Skeletal muscle tissue (tissue), 4 donors: ENCODE data around the gene NIPA2. TPM values are rescaled to one million over a fixed set of nuclear protein-coding genes. Genes with fewer than 3 reads are reported as not detected.
"Not testable (repeated sequence)": the region's sequence is repeated elsewhere in the genome, so short reads cannot be mapped to it uniquely, and the experiment has no call there.

ENCODE experiments used
- H3K27ac ChIP-seq: one replicate; pipeline ENCODE4 v1.7.0; 2013; ENCODE audit warnings: mild to moderate bottlenecking, low read depth, low read length, inconsistent platforms
- H3K27me3 ChIP-seq, 3 donors: one replicate each; pipeline ENCODE4 v1.7.0; 2013; ENCODE audit warnings: low read length in 3 of 3; ENCODE audit not compliant: control insufficient read depth in 3 of 3, insufficient read depth in 3 of 3
- H3K36me3 ChIP-seq, 3 donors: one replicate each; pipeline ENCODE4 v1.7.0; 2013; ENCODE audit warnings: low read length in 3 of 3; ENCODE audit not compliant: control insufficient read depth in 3 of 3, insufficient read depth in 3 of 3
- H3K4me1 ChIP-seq, 3 donors: one replicate each; pipeline ENCODE4 v1.7.0; 2013; ENCODE audit warnings: low read length in 3 of 3, mild to moderate bottlenecking in 3 of 3; ENCODE audit not compliant: control insufficient read depth in 3 of 3, insufficient read depth in 3 of 3
- H3K4me3 ChIP-seq, 3 donors: one replicate each; pipeline ENCODE4 v1.7.0; 2013; ENCODE audit warnings: low read length in 3 of 3
- H3K9ac ChIP-seq, 3 donors: one replicate each; pipeline ENCODE4 v1.7.0; 2013; ENCODE audit warnings: low read length in 3 of 3, mild to moderate bottlenecking in 3 of 3, moderate library complexity in 2 of 3, low read depth in 1 of 3
- H3K9me3 ChIP-seq, 3 donors: one replicate each; pipeline ENCODE4 v1.7.0; 2013; ENCODE audit warnings: low read length in 3 of 3; ENCODE audit not compliant: control insufficient read depth in 3 of 3
- total RNA-seq: library from RNA; depleted of rRNA; stranded (reverse); fragments of >200 nt; gene quantifications from one replicate; pipeline ENCODE4 v1.2.3, GENCODE V29; 2014
- donor health status: Osteomylitis.

The NIPA2 gene
- 32.4 TPM for total RNA-seq

GRCh38 chr15:22838292-22839042 is at the start of gene NIPA2:
Gene NIPA2 (plus strand): TSS chr15:22838666. CDS start chr15:22851732, 13,066 bp downstream.
- H3K4me1 ChIP-seq = peaks cover 7 to 13% (median 10%) of the 10 kb centered on the region in 3 donors
- no peaks in the 10 kb centered on the region for H3K9me3 ChIP-seq
- H3K9ac ChIP-seq = peak within 1 kb of the TSS; percentile 96 to 98 (median 98)
- peak within 1 kb of the TSS; percentile 98 for H3K27ac ChIP-seq
- H3K27me3 ChIP-seq = no peaks in the 10 kb centered on the region
- H3K4me3 ChIP-seq = peak within 1 kb of the TSS; percentile 90 to 97 (median 93)
- peaks cover 0 to 4% (median 0%) of the 10 kb centered on the region in 3 donors for H3K36me3 ChIP-seq

GRCh38 chr15:22794063-22794462 is 44.4 kb upstream of the NIPA2 start:
- H3K27ac ChIP-seq = no peak overlapping the region
- no peaks in the 10 kb centered on the region for H3K27me3 ChIP-seq
- no peak overlapping the region for H3K4me3 ChIP-seq
- no peak overlapping the region for H3K9ac ChIP-seq
- H3K4me1 ChIP-seq = no peaks in the 10 kb centered on the region
- H3K9me3 ChIP-seq = peaks cover 0 to 3% (median 0%) of the 10 kb centered on the region in 3 donors
- H3K36me3 ChIP-seq = no peaks in the 10 kb centered on the region

- H3K4me3 ChIP-seq = no peak overlapping the region
- no peak overlapping the region for H3K27ac ChIP-seq
- no peaks in the 10 kb centered on the region for H3K9me3 ChIP-seq
- H3K27me3 ChIP-seq = no peaks in the 10 kb centered on the region
- no peaks in the 10 kb centered on the region for H3K36me3 ChIP-seq
- H3K4me1 ChIP-seq = no peaks in the 10 kb centered on the region
- H3K9ac ChIP-seq = no peak overlapping the region
These were observed 43.8 kb upstream of the NIPA2 start for GRCh38 chr15:22794621-22795167.

GRCh38 chr15:22795206-22796063 is 43.0 kb upstream of the NIPA2 start:
- no peak overlapping the region for H3K27ac ChIP-seq
- H3K9me3 ChIP-seq = no peaks in the 10 kb centered on the region
- no peak overlapping the region for H3K9ac ChIP-seq
- no peak overlapping the region for H3K4me3 ChIP-seq
- H3K36me3 ChIP-seq = no peaks in the 10 kb centered on the region
- no peaks in the 10 kb centered on the region for H3K27me3 ChIP-seq
- H3K4me1 ChIP-seq = no peaks in the 10 kb centered on the region

- Histone ChIP-seq H3K9me3 (no peaks in the 10 kb centered on the region), H3K27me3 (no peaks in the 10 kb centered on the region)
These were observed 42.4 kb upstream of the NIPA2 start for GRCh38 chr15:22796079-22796478.

GRCh38 chr15:22799902-22800301 is 38.6 kb upstream of the NIPA2 start:
- H3K36me3 ChIP-seq = no peaks in the 10 kb centered on the region
- no peak overlapping the region for H3K27ac ChIP-seq
- H3K27me3 ChIP-seq = no peaks in the 10 kb centered on the region
- no peaks in the 10 kb centered on the region for H3K9me3 ChIP-seq
- H3K4me1 ChIP-seq = no peaks in the 10 kb centered on the region
- no peak overlapping the region for H3K9ac ChIP-seq
- H3K4me3 ChIP-seq = no peak overlapping the region

More at GRCh38 chr15:22796079-22796478, 42.4 kb upstream of the NIPA2 start:
- Histone ChIP-seq H3K4me3 (no peak overlapping the region), H3K4me1 (no peaks in the 10 kb centered on the region), H3K9ac (no peak overlapping the region), H3K36me3 (no peaks in the 10 kb centered on the region), H3K27ac (no peak overlapping the region)

GRCh38 chr15:22803006-22803405 is 35.5 kb upstream of the NIPA2 start:
- not testable (repeated sequence) for H3K9ac ChIP-seq, H3K27me3 ChIP-seq, H3K4me1 ChIP-seq, H3K27ac ChIP-seq, H3K9me3 ChIP-seq, H3K36me3 ChIP-seq, H3K4me3 ChIP-seq

GRCh38 chr15:22806156-22806555 is 32.3 kb upstream of the NIPA2 start:
- no peak overlapping the region for H3K9ac ChIP-seq
- no peaks in the 10 kb centered on the region for H3K36me3 ChIP-seq
- no peak overlapping the region for H3K4me3 ChIP-seq
- no peaks in the 10 kb centered on the region for H3K4me1 ChIP-seq
- H3K27ac ChIP-seq = no peak overlapping the region
- H3K9me3 ChIP-seq = no peaks in the 10 kb centered on the region
- no peaks in the 10 kb centered on the region for H3K27me3 ChIP-seq

- no peaks in the 10 kb centered on the region for H3K36me3 ChIP-seq
- H3K4me1 ChIP-seq = no peaks in the 10 kb centered on the region
- H3K27ac ChIP-seq = no peak overlapping the region
- H3K27me3 ChIP-seq = no peaks in the 10 kb centered on the region
- no peak overlapping the region for H3K9ac ChIP-seq
- H3K4me3 ChIP-seq = no peak overlapping the region
- no peaks in the 10 kb centered on the region for H3K9me3 ChIP-seq
These were observed 31.8 kb upstream of the NIPA2 start for GRCh38 chr15:22806664-22807063.

GRCh38 chr15:22807831-22808230 is 30.6 kb upstream of the NIPA2 start:
- not testable (repeated sequence) for H3K36me3 ChIP-seq, H3K4me3 ChIP-seq

More at GRCh38 chr15:22807831-22808230, 30.6 kb upstream of the NIPA2 start:
- H3K27me3 ChIP-seq, H3K9ac ChIP-seq, H3K4me1 ChIP-seq, H3K9me3 ChIP-seq, H3K27ac ChIP-seq: not testable (repeated sequence)
